HG03175 (cell line): Measurements from ENCODE around the gene SETBP1.

Source experiments
- ATAC-seq: cut with Tn5 transposase; IDR thresholded peaks from one replicate; pipeline ENCODE4 v1.9.1; 2021; ENCODE audit warnings: mild to moderate bottlenecking, moderate library complexity; ENCODE audit not compliant: unreplicated experiment

SETBP1 gene

GRCh38 chr18:44680273-44681075 lies at the start of gene SETBP1:
TSS of gene SETBP1 (plus strand) at chr18:44680888. CDS start at chr18:44701347, 20,459 bp downstream.
- ATAC-seq: no peak

GRCh38 chr18:44632469-44633145 lies 48.1 kb upstream of the SETBP1 start:
- no peak for ATAC-seq

- ATAC-seq: no peak
Observed at GRCh38 chr18:44635546-44635945, 45.1 kb upstream of the SETBP1 start.

DNA sequence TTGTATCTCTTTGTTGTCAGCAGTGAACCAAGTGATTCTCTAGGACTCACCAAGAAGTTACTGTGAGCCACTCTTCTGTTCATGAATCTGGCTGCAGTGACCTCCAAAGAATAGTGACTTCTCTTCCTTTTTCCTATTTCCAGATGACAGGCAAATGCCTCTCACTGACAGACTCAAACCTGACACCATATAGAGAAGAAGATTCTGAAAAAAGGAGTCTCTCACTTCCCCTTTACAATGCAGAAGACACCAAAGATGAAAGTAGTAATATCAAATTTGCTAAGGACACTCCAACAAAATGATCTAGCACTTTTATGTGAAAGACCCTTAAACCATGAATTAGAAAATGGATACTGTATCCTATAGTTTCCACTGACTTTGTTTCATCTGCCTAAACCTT lies 44.4 kb upstream of the SETBP1 start:
- ATAC-seq: peak; percentile 65

- ATAC-seq: no peak
Observed at GRCh38 chr18:44637210-44638033, 43.3 kb upstream of the SETBP1 start.

- ATAC-seq: no peak
Observed at GRCh38 chr18:44638034-44638540, 42.6 kb upstream of the SETBP1 start.

- no peak for ATAC-seq
Observed at GRCh38 chr18:44638811-44639210, 41.9 kb upstream of the SETBP1 start.

GRCh38 chr18:44643004-44643403 lies 37.7 kb upstream of the SETBP1 start:
- no peak for ATAC-seq

DNA sequence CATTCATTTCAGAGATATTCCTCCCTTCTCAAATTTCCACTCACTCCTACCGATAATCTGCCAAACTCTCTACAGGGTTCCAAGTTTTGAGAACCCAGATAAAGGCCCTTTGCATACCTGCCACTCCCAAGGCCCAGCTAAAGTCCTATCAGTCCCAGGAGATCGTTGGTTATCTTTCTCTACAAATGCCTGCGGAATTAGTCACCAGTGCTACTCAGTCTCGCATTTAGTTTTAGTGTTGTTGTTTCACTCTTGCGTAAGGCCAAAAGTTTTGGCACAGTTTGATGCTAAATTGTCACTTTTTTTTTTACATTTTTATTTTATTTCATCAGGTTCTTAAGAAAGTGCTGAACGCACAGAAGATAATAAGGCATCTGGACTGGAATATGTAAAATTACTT lies 29.2 kb upstream of the SETBP1 start:
- no peak for ATAC-seq

- ATAC-seq: no peak
Observed at GRCh38 chr18:44651918-44652572, 28.6 kb upstream of the SETBP1 start.

GRCh38 chr18:44652722-44653121 lies 28.0 kb upstream of the SETBP1 start:
- no peak for ATAC-seq

GRCh38 chr18:44654573-44654972 lies 26.1 kb upstream of the SETBP1 start:
- ATAC-seq: no peak

GRCh38 chr18:44655435-44655834 lies 25.3 kb upstream of the SETBP1 start:
- no peak for ATAC-seq

GRCh38 chr18:44659771-44660170 lies 20.9 kb upstream of the SETBP1 start:
- no peak for ATAC-seq

DNA sequence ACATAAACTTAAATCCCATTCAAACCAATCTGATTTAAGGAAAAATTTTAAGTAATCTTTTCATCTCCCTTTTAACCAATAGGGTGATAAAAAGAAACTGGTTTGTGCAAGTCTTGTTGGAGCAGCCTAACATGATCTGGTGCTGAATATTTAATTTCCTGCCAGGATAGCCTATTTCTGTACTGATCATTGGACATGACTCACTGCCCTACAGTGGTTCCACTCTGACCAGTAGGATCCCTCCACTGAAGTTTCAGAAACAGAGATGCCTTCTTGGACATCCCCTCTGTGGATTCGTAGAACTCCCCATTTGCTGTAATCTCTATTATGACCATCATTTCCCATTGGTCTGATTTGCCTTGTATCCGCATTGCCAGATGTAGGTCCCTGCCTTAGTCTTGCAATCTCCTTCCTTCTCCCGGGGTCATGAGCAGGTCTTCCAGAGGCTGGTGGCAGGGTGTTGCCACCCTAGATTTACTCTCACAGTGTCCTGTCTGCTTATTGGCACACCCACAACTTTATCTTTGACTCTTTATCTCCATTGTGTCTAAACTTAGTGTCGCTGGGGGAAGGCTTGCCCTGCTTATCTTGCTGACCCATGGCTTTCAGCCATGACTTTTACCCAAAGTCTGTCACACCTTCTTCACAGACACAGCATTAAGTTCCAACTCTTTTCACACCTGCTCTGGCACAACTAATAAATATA lies 12.3 kb upstream of the SETBP1 start:
- no peak for ATAC-seq

- no peak for ATAC-seq
Observed at GRCh38 chr18:44671914-44672313, 8.8 kb upstream of the SETBP1 start.

GRCh38 chr18:44672506-44672905 lies 8.2 kb upstream of the SETBP1 start:
- ATAC-seq: no peak

DNA sequence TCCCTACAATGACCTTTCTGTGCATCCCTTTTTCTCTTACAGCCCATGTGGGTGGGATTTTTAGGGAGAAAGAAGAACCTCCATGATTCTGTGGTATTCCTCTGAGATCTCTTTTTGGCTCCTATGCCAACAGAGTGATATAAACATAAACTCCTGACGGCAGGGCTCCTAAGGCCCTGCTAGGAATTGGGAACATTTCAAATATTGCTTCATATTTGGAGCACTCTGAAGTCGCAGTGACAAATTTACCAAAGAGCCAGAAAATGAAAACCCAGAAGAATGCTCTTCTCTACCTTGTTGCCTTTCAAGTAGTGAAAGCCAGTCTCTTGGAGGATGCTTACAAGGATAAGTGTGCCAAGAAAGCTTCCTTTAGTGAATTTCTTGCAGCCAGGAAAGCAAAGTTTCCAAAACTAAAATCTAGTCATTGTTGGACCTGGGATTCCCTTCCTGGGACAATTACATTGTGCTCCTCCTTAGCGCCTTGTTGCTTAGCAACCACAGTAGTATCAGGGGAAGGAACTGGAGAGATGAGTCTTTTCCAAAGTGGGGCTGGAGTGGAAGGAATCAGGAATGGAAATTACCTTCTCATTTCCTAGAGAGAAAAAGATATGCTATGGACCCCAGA lies 7.3 kb upstream of the SETBP1 start:
- ATAC-seq: no peak

- no peak for ATAC-seq
Observed at GRCh38 chr18:44677933-44678332, 2.8 kb upstream of the SETBP1 start.

GRCh38 chr18:44678725-44679055 lies 2.0 kb upstream of the SETBP1 start:
- no peak for ATAC-seq
